Measurements from ENCODE around the gene RFT1.

RFT1 gene

GRCh38 chr3:53149006-53149690 is 18.9 kb upstream of the RFT1 start:
- DNase-seq = no peak

GRCh38 chr3:53147903-53148400 is 17.7 kb upstream of the RFT1 start:
- no peak for DNase-seq

GRCh38 chr3:53147151-53147902 is 17.1 kb upstream of the RFT1 start:
- no peak for DNase-seq

- DNase-seq = no peak
Observed at GRCh38 chr3:53146319-53146891, 16.2 kb upstream of the RFT1 start.

- DNase-seq = no peak
Observed at GRCh38 chr3:53145713-53146080, 15.5 kb upstream of the RFT1 start.

GRCh38 chr3:53144862-53145712 is 14.9 kb upstream of the RFT1 start:
- DNase-seq = no peak

GRCh38 chr3:53144446-53144845 is 14.2 kb upstream of the RFT1 start:
- no peak for DNase-seq

GRCh38 chr3:53142986-53143385 is 12.8 kb upstream of the RFT1 start:
- DNase-seq = no peak

- no peak for DNase-seq
Observed at GRCh38 chr3:53140847-53141845, 10.9 kb upstream of the RFT1 start.

- no peak for DNase-seq
Observed at GRCh38 chr3:53139906-53140846, 9.9 kb upstream of the RFT1 start.

GRCh38 chr3:53137835-53138446 is 7.7 kb upstream of the RFT1 start:
- DNase-seq = no peak

- no peak for DNase-seq
Observed at GRCh38 chr3:53137221-53137620, 7.0 kb upstream of the RFT1 start.

GRCh38 chr3:53134631-53135232 is 4.5 kb upstream of the RFT1 start:
- DNase-seq = peak; percentile 86

- no peak for DNase-seq
Observed at GRCh38 chr3:53132347-53132746, 2.1 kb upstream of the RFT1 start.

GRCh38 chr3:53131096-53131495 is 861 bp upstream of the RFT1 start:
- no peak for DNase-seq

GRCh38 chr3:53129344-53129743 is 891 bp downstream of the RFT1 start:
- DNase-seq = no peak

GRCh38 chr3:53126601-53127000 is 3.6 kb downstream of the RFT1 start:
- DNase-seq = no peak

GRCh38 chr3:53123953-53124352 is 6.3 kb downstream of the RFT1 start:
- no peak for DNase-seq

GRCh38 chr3:53123510-53123909 is 6.7 kb downstream of the RFT1 start:
- DNase-seq = no peak

- no peak for DNase-seq
Observed at GRCh38 chr3:53122933-53123305, 7.3 kb downstream of the RFT1 start.

Measured in activated effector memory CD4-positive, alpha-beta T cell treated with anti-CD3 and anti-CD28 coated beads, Interleukin-2, amount 50 U/mL, for 16 hours (primary cell).